ENCODE measurements around the gene TOMM40L.

TOMM40L gene

DNA sequence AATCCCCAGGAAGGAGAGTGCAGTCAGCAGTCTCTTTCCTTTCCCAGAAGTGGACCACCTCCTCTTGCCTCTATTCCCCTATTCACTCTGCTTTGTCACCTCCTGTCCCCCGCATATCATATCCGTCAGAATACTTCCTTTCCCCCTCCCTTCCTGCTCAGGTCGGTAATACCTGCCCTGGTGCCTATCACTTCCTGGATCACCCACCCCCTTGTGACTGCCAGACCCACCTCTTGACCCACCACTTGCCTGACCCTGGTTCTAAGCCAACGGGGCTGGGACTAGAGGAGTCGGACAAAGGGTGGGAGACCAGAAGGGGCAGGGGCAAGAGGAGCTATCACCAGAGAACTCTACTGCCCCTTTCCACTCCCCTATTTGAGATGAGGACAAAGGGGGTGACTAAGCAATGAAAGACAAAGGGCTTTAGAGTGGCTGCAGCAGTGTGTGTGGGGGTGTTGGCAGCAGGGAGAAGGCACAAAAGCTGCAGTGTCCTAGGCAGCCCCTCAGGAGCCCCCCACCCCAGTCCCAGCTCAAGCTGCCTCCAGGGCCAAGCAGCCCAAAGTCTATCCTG is 25.4 kb upstream of the TOMM40L start:
- ChIA-PET POLR2A (interaction anchor here (0.7 kb wide), 1 partner anchor 15 kb away, joined by 4 read pairs; no protein-coding TSS in a partner anchor), CTCF (interaction anchor here (1.0 to 13.6 kb wide), 6 partner anchors 8 to 102 kb away, joined by 3 to 316 read pairs (median 10); partner anchors contain the start of genes APOA2, FCER1G, PPOX and TOMM40L)
- no peaks in the 10 kb centered on the region for H3K27me3 ChIP-seq (replicated peaks in 2 of 5; ENCODE audit: control insufficient read depth in 4 of 5, insufficient read depth in 5 of 5, low read length in 4 of 5)
- H3K27ac ChIP-seq (ENCODE audit: insufficient read depth in 1 of 2, low read depth in 1 of 2, low read length in 2 of 2, poor library complexity in 1 of 2, severe bottlenecking in 2 of 2), result peak overlapping the region in 1 of 2 experiments; percentile 89
- no peaks in the 10 kb centered on the region for H3K9me3 ChIP-seq (ENCODE audit: control extremely low read depth in 1 of 5, control insufficient read depth in 4 of 5, insufficient read depth in 2 of 5, low read depth in 1 of 5, low read length in 4 of 5)
- H3K36me3 ChIP-seq (ENCODE audit: control insufficient read depth in 4 of 4, insufficient read depth in 4 of 4, low read length in 3 of 4), result peaks cover 0 to 14% (median 7%) of the 10 kb centered on the region in 4 experiments
- 50% methylated on average over 1 of the region's 5 CpGs for WGBS (ENCODE audit: insufficient coverage)
- no peak for DNase-seq
- no peak overlapping the region for H3K4me3 ChIP-seq (ENCODE audit: control insufficient read depth in 1 of 7, extremely low read depth in 1 of 7, insufficient read depth in 4 of 7, low read depth in 2 of 7, low read length in 6 of 7)
- peaks cover 0 to 54% (median 39%) of the 10 kb centered on the region in 4 experiments for H3K4me1 ChIP-seq (ENCODE audit: control extremely low read depth in 1 of 4, control insufficient read depth in 4 of 4, insufficient read depth in 4 of 4, low read length in 3 of 4)

DNA sequence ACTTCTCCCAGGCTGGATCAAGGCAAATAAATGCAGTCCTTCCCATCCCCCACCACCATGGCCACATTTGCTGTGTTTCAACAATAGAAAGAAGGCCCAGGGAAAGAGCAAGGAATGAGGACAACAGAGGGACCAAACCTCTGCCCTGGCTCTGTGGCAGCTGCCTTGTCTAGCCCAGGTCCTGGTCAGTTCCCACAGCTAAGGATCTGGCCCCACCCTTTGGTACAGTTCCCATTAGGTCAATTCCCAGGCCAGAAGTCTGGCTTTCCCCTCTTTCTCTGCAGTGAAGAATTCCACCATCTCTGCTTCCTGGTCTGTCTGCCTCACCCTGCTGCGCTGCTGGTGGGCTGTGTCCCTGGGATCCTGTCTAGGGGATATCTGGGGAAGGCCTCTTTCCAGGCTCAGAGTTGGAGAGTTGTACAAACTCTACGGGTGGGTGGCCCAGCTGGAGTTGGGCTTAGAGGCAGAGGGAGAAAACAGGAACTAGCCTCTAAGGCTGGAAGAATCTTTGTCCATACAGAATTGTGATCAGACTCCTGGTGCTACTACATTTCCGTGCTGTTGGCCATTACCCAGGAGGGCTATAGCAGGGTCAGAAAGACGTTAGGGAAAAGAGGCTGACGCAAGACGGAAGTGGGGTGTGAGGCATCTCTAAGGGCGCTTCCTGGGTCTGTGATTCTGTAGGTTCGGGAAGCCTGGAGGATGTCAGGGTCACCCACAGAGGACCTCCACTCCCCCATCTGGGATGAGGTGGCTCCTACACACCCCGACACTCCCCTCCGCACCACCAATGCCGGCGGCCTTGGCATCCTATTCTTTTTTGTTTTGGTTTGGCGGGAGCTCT is 24.6 kb upstream of the TOMM40L start:
- WGBS (ENCODE audit: insufficient coverage), result 85% methylated on average over 8 of the region's 13 CpGs
- Histone ChIP-seq H3K4me1 (ENCODE audit: control extremely low read depth in 1 of 4, control insufficient read depth in 4 of 4, insufficient read depth in 4 of 4, low read length in 3 of 4) (peaks cover 0 to 54% (median 39%) of the 10 kb centered on the region in 4 experiments), H3K9me3 (ENCODE audit: control extremely low read depth in 1 of 5, control insufficient read depth in 4 of 5, insufficient read depth in 2 of 5, low read depth in 1 of 5, low read length in 4 of 5) (no peaks in the 10 kb centered on the region), H3K4me3 (ENCODE audit: control insufficient read depth in 1 of 7, extremely low read depth in 1 of 7, insufficient read depth in 4 of 7, low read depth in 2 of 7, low read length in 6 of 7) (peak overlapping the region in 5 of 7 experiments; percentile 83 to 98 (median 94)), H3K27me3 (replicated peaks in 2 of 5; ENCODE audit: control insufficient read depth in 4 of 5, insufficient read depth in 5 of 5, low read length in 4 of 5) (no peaks in the 10 kb centered on the region), H3K36me3 (ENCODE audit: control insufficient read depth in 4 of 4, insufficient read depth in 4 of 4, low read length in 3 of 4) (peaks cover 0 to 20% (median 11%) of the 10 kb centered on the region in 4 experiments), H3K27ac (ENCODE audit: insufficient read depth in 1 of 2, low read depth in 1 of 2, low read length in 2 of 2, poor library complexity in 1 of 2, severe bottlenecking in 2 of 2) (peak overlapping the region; percentile 77 to 89)
- ChIA-PET CTCF (interaction anchor here (0.6 to 13.6 kb wide), 12 partner anchors 9 to 188 kb away, joined by 3 to 316 read pairs (median 9); partner anchors contain the start of genes APOA2, FCER1G, PPOX and TOMM40L), POLR2A (interaction anchor here (0.9 to 1.7 kb wide), 3 partner anchors 16 to 24 kb away, joined by 3 to 11 read pairs (median 4); partner anchors contain the start of gene TOMM40L)
- peak in 1 of 3 donors; percentile 41 for DNase-seq

DNA sequence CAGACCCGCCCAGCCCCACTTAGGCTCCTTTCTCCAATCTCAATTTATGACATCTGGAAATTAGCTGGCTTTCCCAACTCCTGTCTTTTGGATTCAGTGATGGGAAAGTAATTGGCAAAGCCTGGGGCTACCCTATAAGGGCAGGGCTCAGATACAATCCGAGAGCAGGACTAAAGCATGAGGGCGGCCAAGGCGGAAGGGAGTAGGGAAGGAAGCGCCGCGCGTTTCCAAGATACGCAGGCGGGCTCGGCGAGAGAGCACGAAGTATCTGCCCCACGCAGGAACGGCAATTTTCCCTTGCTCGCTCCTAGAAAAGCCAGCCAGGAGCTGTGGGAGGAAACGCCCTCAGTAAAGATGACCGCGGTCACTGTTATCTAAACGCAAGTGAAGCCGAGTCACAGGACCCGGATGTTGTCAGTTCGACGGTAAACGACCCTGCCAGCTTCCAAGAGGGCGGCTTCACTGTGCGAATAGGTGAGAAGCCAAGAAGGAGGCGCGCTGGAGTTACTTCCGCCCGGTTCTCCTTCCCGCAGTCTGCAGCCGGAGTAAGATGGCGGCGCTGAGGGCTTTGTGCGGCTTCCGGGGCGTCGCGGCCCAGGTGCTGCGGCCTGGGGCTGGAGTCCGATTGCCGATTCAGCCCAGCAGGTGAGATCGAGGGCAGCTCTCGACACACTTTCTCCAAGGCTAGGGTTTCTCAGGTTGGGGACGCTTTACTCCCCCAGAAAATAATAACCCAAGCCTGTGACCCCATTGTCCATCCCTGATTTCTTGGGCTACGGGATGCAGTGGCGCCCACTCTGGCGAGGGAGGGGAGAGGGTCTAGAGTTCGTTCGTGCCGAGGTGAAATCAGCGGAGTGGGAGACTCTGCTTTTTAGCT is 23.8 kb upstream of the TOMM40L start, which contains the start of gene NDUFS2:
Gene NDUFS2 (plus strand): TSS at position 532 of the 877 bp plus-strand sequence. CDS start 19 bp downstream, at position 551.
- ChIA-PET CTCF (interaction anchor here (0.6 to 13.6 kb wide), 15 partner anchors 9 to 439 kb away, joined by 3 to 316 read pairs (median 5); partner anchors contain the start of genes APOA2, FCER1G, PCP4L1 and PPOX), POLR2A (interaction anchor here (0.5 to 1.7 kb wide), 5 partner anchors 15 to 199 kb away, joined by 3 to 11 read pairs (median 3); partner anchors contain the start of gene TOMM40L)
- peaks cover 0 to 54% (median 38%) of the 10 kb centered on the region in 4 experiments for H3K4me1 ChIP-seq (ENCODE audit: control extremely low read depth in 1 of 4, control insufficient read depth in 4 of 4, insufficient read depth in 4 of 4, low read length in 3 of 4)
- peak within 1 kb of the TSS; percentile 66 to 98 (median 89) for H3K4me3 ChIP-seq (ENCODE audit: control insufficient read depth in 1 of 7, extremely low read depth in 1 of 7, insufficient read depth in 4 of 7, low read depth in 2 of 7, low read length in 6 of 7)
- 3% methylated on average over 48 of the region's 53 CpGs for WGBS (ENCODE audit: insufficient coverage)
- no peaks in the 10 kb centered on the region for H3K9me3 ChIP-seq (ENCODE audit: control extremely low read depth in 1 of 5, control insufficient read depth in 4 of 5, insufficient read depth in 2 of 5, low read depth in 1 of 5, low read length in 4 of 5)
- H3K27me3 ChIP-seq (replicated peaks in 2 of 5; ENCODE audit: control insufficient read depth in 4 of 5, insufficient read depth in 5 of 5, low read length in 4 of 5), result no peaks in the 10 kb centered on the region
- peak; percentile 98 to 99 (median 98) for DNase-seq
- peaks cover 3 to 29% (median 19%) of the 10 kb centered on the region in 4 experiments for H3K36me3 ChIP-seq (ENCODE audit: control insufficient read depth in 4 of 4, insufficient read depth in 4 of 4, low read length in 3 of 4)
- H3K27ac ChIP-seq (ENCODE audit: insufficient read depth in 1 of 2, low read depth in 1 of 2, low read length in 2 of 2, poor library complexity in 1 of 2, severe bottlenecking in 2 of 2), result peak within 1 kb of the TSS; percentile 77 to 89

DNA sequence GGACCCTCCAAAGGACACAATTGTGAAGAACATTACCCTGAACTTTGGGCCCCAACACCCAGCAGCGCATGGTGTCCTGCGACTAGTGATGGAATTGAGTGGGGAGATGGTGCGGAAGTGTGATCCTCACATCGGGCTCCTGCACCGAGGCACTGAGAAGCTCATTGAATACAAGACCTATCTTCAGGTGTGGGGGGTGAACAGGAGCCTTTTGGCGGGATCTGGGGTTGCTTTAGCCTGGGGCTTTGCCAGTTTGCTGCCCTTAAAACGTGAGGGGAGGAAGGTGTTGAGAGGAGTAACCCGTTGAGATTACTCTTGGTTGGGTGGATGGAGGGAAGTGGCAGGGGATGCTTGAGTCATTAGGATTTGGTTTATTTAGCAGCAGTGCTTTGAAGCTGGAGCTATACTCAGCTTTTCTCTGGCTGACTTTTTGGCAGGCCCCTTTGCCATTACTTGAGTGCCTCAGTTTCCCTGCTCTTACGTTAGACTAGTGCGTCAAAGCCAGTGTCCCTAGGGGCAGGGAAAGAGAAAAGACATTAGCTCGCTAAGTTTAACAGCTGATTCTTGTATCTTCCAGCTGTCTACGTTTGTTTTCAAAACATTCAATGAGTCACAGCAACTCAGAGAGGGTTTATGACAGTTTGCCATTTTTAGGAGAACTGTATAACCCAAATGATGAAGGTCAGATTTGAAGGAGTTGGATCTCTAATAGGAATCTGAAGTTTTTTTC is 19.3 kb upstream of the TOMM40L start:
- Histone ChIP-seq H3K4me3 (ENCODE audit: control insufficient read depth in 1 of 7, extremely low read depth in 1 of 7, insufficient read depth in 4 of 7, low read depth in 2 of 7, low read length in 6 of 7) (no peak overlapping the region), H3K27me3 (replicated peaks in 2 of 5; ENCODE audit: control insufficient read depth in 4 of 5, insufficient read depth in 5 of 5, low read length in 4 of 5) (no peaks in the 10 kb centered on the region), H3K36me3 (ENCODE audit: control insufficient read depth in 4 of 4, insufficient read depth in 4 of 4, low read length in 3 of 4) (peaks cover 16 to 62% (median 46%) of the 10 kb centered on the region in 4 experiments), H3K4me1 (ENCODE audit: control extremely low read depth in 1 of 4, control insufficient read depth in 4 of 4, insufficient read depth in 4 of 4, low read length in 3 of 4) (peaks cover 0 to 30% (median 19%) of the 10 kb centered on the region in 4 experiments), H3K27ac (ENCODE audit: insufficient read depth in 1 of 2, low read depth in 1 of 2, low read length in 2 of 2, poor library complexity in 1 of 2, severe bottlenecking in 2 of 2) (no peak overlapping the region), H3K9me3 (ENCODE audit: control extremely low read depth in 1 of 5, control insufficient read depth in 4 of 5, insufficient read depth in 2 of 5, low read depth in 1 of 5, low read length in 4 of 5) (no peaks in the 10 kb centered on the region)
- WGBS (ENCODE audit: insufficient coverage), result 98% methylated on average over 12 of the region's 12 CpGs
- DNase-seq, result no peak
- ChIA-PET CTCF (interaction anchor here (0.5 to 13.6 kb wide), 11 partner anchors 14 to 326 kb away, joined by 3 to 316 read pairs (median 5); partner anchors contain the start of genes APOA2, B4GALT3, CFAP126 and FCER1G), POLR2A (no interaction called here)

DNA sequence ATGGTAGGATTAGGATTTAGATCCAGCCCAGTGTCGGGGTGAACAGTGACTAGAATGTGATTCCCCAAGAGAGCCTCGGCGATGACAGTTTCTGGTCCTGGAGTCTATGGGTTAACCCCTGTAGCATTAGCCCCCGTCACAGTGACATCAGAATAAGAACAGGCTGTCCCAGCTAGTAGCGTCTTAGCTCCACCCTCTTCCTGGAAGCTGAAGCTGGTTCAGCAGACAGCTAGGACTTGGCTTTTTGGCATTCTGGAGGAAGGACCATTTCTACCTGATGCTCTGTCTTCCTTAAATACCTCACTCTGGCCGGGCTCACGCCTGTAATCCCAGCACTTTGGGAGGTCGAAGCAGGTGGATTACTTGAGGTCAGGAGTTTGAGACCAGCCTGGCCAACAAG is 18.7 kb upstream of the TOMM40L start:
- WGBS (ENCODE audit: insufficient coverage), result 87% methylated on average over 8 of the region's 8 CpGs

More for the DNA sequence above, 18.7 kb upstream of the TOMM40L start:
- H3K4me1 ChIP-seq (ENCODE audit: control extremely low read depth in 1 of 4, control insufficient read depth in 4 of 4, insufficient read depth in 4 of 4, low read length in 3 of 4), result peaks cover 0 to 25% (median 15%) of the 10 kb centered on the region in 4 experiments
- CTCF ChIA-PET, result interaction anchor here (0.9 to 13.6 kb wide), 8 partner anchors 14 to 174 kb away, joined by 3 to 316 read pairs (median 9); partner anchors contain the start of genes APOA2, B4GALT3, FCER1G and TOMM40L
- H3K9me3 ChIP-seq (ENCODE audit: control extremely low read depth in 1 of 5, control insufficient read depth in 4 of 5, insufficient read depth in 2 of 5, low read depth in 1 of 5, low read length in 4 of 5), result no peaks in the 10 kb centered on the region
- no peak for DNase-seq
- POLR2A ChIA-PET, result no interaction called here
- H3K27me3 ChIP-seq (replicated peaks in 2 of 5; ENCODE audit: control insufficient read depth in 4 of 5, insufficient read depth in 5 of 5, low read length in 4 of 5), result no peaks in the 10 kb centered on the region
- H3K4me3 ChIP-seq (ENCODE audit: control insufficient read depth in 1 of 7, extremely low read depth in 1 of 7, insufficient read depth in 4 of 7, low read depth in 2 of 7, low read length in 6 of 7), result no peak overlapping the region
- no peak overlapping the region for H3K27ac ChIP-seq (ENCODE audit: insufficient read depth in 1 of 2, low read depth in 1 of 2, low read length in 2 of 2, poor library complexity in 1 of 2, severe bottlenecking in 2 of 2)
- peaks cover 16 to 67% (median 51%) of the 10 kb centered on the region in 4 experiments for H3K36me3 ChIP-seq (ENCODE audit: control insufficient read depth in 4 of 4, insufficient read depth in 4 of 4, low read length in 3 of 4)

Data from common myeloid progenitor, CD34-positive (primary cell).